GM13977 (cell line): Measurements from ENCODE around the gene HSPA14.

ENCODE experiments used
- DNase-seq: peaks from one replicate; pipeline ENCODE4 v3.0.0; 2012; ENCODE audit warnings: low spot score
- in situ Hi-C: fragments of 300-500 bp; cut with MboI; formaldehyde crosslinking; loops from one replicate; pipeline ENCODE4 v1.12.0; 2022; ENCODE audit warnings: low sequenced_read_pairs, low pct_unique_long_range_greater_than_20kb, mixed read lengths, inconsistent platforms; ENCODE audit not compliant: unreplicated experiment
- TF ChIP-seq, protein P1 (sequence below): IDR thresholded peaks from 2 replicates; pipeline ENCODE4 v1.5.1; 2012; ENCODE audit warnings: mild to moderate bottlenecking, control low read depth; ENCODE audit not compliant: insufficient read depth; ENCODE audit errors: extremely low read depth, missing control alignments

Gene HSPA14

DNA sequence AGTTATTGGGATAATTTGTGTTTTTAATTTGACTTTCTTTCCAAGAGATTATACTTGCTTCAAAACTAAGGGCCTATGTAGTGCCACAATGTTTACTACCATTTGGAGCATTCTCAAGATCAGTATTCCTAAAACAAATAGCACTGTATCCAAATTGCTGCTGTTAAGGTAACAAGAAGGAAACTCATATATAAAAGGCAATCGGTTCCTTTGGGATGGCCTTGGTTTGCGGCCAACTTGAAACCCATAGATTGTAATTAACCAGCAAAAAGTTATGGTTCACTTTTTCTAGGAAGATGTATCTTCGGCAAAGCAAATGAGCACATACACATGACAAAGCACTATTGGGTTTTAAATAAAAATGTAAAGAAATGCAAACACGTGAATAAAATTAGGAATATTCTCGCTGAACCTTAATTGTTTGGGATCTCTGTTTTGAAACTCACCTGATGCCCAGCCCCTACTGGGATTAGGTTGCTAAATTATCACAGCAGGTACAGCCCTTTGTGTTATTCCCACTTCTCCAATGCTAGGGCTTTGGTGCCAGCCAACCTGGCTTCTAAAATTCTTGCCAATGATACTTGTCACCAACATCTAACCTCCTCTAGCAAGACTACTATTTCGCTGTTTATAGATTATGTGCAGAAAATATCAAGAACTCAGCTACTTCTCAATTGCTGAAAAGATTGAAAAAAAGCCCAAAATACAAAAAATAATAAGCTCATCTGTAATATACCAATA, 16.3 kb upstream of the HSPA14 start:
- TF ChIP-seq, protein P1, sequence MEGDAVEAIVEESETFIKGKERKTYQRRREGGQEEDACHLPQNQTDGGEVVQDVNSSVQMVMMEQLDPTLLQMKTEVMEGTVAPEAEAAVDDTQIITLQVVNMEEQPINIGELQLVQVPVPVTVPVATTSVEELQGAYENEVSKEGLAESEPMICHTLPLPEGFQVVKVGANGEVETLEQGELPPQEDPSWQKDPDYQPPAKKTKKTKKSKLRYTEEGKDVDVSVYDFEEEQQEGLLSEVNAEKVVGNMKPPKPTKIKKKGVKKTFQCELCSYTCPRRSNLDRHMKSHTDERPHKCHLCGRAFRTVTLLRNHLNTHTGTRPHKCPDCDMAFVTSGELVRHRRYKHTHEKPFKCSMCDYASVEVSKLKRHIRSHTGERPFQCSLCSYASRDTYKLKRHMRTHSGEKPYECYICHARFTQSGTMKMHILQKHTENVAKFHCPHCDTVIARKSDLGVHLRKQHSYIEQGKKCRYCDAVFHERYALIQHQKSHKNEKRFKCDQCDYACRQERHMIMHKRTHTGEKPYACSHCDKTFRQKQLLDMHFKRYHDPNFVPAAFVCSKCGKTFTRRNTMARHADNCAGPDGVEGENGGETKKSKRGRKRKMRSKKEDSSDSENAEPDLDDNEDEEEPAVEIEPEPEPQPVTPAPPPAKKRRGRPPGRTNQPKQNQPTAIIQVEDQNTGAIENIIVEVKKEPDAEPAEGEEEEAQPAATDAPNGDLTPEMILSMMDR = no peak
- no peak for DNase-seq
- in situ Hi-C loops = loop anchor here (10.0 kb wide), 1 partner anchor 287 kb away; no protein-coding TSS in a partner anchor

DNA sequence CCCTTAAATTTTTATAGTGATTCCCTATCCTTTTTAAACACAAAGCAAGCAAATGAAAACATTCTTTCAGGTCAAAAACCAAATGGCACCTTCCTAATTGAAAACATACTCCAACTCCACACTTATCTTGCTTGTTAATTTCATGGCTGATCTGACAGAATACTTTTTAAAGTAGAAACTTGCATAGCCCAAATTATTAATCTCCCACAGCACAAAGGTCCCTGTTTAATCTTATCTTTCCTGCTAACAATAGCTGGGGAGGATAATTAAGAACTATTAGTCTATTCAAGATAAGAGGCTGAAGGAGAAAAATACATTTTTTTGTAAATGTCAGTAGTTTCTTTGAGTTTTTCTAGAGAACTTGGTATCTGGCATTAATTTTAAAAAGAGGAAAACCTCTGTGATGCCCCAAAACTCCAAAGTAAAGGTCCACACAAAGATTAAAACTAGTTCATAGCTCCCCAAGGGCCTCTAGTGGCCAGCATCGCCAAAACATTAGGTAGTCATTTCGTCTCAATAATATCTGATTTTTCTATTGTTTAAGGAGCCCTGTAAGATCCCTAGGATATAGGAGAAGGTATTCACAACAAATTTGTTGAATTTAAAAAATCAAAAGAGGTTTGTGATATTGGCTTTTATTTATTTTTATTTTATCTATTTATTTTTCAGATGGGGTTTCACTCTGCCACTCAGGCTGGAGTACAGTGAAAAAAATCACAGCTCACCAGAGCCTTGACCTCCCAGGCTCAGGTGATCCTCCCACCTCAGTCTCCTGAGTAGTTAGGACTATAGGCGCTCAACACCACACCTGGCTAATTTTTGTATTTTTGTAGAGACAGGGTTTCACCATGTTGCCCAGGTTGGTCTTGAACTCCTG, 15.0 kb upstream of the HSPA14 start:
- TF ChIP-seq, protein P1 = peak; percentile 77
- in situ Hi-C loops = loop anchor here (10.0 kb wide), 1 partner anchor 288 kb away; no protein-coding TSS in a partner anchor
- DNase-seq = peak; percentile 64

DNA sequence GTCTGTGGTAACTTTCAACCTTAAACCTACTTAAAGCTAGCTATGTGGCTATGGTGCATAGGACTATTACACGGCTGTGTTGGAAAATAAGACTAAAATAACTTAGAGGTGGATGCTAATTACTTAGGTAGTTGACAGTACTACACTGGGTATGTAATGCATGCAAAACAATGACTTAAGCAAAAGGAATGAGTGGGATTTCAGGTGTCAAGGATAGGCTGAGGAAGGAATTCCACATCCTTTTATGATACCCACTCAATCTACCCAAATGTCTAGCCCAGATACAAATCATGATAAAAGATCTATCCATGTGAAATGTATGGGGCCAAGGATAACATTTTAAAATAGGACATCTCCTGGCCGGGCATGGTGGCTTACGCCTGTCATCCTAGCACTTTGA, 14.1 kb upstream of the HSPA14 start:
- TF ChIP-seq, protein P1 = no peak
- DNase-seq = no peak
- in situ Hi-C loops = loop anchor here (10.0 kb wide), 1 partner anchor 289 kb away; no protein-coding TSS in a partner anchor

DNA sequence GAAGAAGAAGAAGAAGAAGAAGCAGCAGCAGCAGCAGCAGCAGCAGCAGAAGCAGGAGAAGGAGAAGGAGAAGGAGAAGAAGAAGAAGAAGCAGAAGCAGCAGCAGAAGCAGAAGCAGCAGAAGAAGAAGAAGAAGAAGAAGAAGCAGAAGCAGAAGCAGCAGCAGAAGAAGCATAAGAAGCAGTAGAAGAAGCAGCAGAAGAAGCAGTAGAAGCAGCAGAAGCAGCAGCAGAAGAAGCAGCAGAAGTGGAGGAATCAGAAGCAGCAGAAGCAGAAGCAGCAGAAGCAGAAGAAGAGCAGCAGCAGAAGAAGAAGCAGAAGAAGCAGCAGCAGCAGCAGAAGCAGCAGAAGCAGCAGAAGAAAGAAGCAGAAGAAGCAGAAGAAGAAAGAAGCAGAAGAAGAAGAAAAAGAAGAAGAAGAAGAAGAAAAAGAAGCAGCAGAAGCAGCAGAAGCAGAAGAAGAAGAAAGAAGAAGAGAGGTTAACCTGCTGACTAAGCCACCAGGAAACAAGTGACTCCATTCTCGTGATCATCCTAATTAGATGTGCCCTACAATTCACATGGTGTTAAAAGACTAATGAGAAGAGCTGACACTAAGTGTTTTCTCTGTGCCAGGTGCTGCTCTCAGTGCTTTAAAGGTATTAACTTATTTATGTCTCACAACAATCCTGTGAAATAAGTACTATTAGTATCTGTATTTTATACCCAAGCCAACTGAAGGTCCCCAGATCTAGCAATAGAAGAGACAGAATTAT, 11.9 kb upstream of the HSPA14 start:
- no peak for DNase-seq
- TF ChIP-seq, protein P1 = no peak
- in situ Hi-C loops = loop anchor here (10.0 kb wide), 1 partner anchor 291 kb away; no protein-coding TSS in a partner anchor

DNA sequence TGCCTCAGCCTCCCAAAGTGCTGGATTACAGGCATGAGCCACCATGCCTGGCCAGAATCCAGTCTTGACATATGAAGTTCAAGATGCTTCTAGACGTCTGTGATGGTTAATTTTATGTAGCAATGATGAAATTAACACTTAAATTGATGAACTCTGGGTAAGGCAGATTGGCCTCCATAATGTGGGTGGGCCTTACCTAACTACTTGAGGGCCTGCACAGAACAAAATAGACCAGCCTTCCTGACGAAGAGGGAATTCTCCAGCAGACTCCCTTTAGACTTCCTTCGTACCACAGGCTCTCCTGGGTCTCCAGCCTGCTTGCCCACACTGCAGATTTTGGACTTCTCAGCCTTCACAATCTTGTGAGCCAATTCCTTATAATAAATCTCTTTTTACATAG, 5.0 kb upstream of the HSPA14 start:
- TF ChIP-seq, protein P1 = no peak
- in situ Hi-C loops = no loop called here
- DNase-seq = no peak

DNA sequence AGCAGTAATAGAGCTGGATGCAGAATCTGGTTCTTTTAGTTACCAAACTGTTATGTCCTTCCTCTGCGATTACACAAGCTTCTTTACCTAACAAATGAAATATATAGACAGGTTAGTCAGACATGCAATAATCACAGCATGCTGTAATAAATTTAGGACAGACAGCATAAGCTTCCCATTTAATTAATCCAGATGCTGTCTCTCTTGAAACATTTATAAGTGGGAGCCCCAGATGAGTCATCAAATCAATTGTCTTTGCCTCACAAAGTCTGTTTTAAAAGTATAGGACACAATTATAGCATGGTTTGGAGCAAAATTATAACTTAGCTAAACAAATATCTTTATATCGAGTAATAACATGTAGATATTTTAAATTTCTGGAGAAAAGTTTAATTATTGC, 1.9 kb upstream of the HSPA14 start:
- in situ Hi-C loops = no loop called here
- TF ChIP-seq, protein P1 = no peak
- no peak for DNase-seq
